ENCODE data around the gene ZMIZ1. TPM values are rescaled to one million over a fixed set of nuclear protein-coding genes. Genes with fewer than 3 reads are reported as not detected.
"Not testable (repeated sequence)": the region's sequence is repeated elsewhere in the genome, so short reads cannot be mapped to it uniquely, and the experiment has no call there.

Gene ZMIZ1
- total and polyA plus RNA-seq, 2 donors, result 30.2 to 54.6 TPM

DNA sequence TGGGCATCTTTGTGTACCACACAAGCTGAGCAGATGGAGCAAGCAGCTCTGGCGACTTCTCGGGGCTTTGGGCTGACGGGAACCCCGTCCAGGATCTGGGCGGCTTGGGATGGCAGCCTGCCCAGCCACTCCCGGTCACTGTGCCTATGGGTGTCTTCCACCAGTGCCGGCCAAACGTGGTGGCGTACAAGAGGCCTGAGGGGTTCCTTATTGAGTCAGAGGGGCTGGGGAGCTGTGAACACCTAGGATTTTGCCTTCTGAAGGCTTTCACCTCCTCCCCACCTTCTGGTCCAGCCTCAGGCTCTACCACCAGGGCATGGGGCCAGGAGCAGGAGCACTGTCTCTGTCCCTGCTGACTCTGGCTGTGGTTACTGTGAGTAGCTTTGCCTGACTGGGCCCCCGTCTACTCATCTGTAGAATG lies 206.7 kb downstream of the ZMIZ1 start:
- no peak for DNase-seq (ENCODE audit: extremely low spot score)
- no peaks in the 10 kb centered on the region for H3K36me3 ChIP-seq (ENCODE audit: insufficient read depth)
- H3K4me3 ChIP-seq (ENCODE audit: low read depth, low read length), result no peak overlapping the region
- WGBS, result 30% methylated on average over 10 of the region's 10 CpGs
- H3K27ac ChIP-seq (ENCODE audit: low read depth), result no peak overlapping the region
- H3K4me1 ChIP-seq (ENCODE audit: insufficient read depth), result peaks cover 3% of the 10 kb centered on the region

DNA sequence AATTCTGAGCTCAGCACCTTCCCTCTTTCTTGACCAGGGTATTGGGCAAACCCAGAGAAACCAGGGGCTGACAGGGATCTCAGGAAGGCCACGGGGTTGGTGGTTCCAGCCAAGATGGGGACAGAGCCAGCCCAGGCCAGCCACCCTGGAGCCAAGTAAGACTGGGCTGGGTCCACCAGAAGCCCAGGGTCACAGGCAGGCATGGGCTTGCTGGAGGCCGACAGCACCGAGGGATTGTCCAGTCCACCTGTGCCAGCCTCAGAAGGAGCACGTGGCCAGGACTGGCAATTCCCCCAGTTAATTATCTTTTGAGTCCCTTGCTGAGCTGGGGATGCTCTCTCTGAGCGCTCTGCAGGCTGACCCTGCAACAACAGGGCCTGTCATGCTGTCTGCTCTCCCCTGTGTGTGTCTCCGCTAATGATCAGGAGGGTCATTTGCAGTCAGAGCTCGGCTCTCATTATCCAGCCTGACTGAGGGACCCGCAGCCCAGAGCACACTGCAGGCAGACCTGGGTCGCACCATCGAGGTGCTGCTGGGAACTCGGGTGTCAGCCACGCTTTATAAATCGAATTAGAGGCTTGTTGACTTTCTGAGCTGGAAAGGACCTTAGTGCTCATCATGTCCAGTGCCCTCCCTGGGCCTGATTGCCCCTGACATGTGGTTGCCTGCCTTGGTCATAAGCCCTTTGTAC lies 209.0 kb downstream of the ZMIZ1 start:
- H3K27ac ChIP-seq (ENCODE audit: low read depth), result no peak overlapping the region
- peaks cover 2% of the 10 kb centered on the region for H3K36me3 ChIP-seq (ENCODE audit: insufficient read depth)
- H3K4me1 ChIP-seq (ENCODE audit: insufficient read depth), result peaks cover 3% of the 10 kb centered on the region
- 77% methylated on average over 13 of the region's 13 CpGs for WGBS
- no peak for DNase-seq (ENCODE audit: extremely low spot score)
- no peak overlapping the region for H3K4me3 ChIP-seq (ENCODE audit: low read depth, low read length)

DNA sequence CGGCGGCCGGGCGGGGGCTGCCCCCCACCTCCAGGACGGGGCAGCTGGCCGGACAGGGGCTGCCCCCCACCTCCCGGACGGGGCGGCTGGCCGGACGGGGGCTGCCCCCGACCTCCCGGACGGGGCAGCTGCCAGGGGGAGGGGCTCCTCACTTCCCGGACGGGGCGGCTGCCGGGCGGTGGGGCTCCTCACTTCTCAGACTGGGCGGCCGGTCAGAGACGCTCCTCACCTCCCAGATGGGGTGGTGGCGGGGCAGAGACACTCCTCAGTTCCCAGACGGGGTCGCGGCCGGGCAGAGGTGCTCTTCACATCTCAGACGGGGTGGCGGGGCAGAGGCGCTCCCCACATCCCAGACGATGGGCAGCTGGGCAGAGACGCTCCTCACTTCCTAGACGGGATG lies 210.3 kb downstream of the ZMIZ1 start:
- not testable (repeated sequence) for H3K27ac ChIP-seq (ENCODE audit: low read depth); H3K4me3 ChIP-seq (ENCODE audit: low read depth, low read length); DNase-seq (ENCODE audit: extremely low spot score); H3K4me1 ChIP-seq (ENCODE audit: insufficient read depth); H3K36me3 ChIP-seq (ENCODE audit: insufficient read depth)
- WGBS, result 93% methylated on average over 33 of the region's 33 CpGs

DNA sequence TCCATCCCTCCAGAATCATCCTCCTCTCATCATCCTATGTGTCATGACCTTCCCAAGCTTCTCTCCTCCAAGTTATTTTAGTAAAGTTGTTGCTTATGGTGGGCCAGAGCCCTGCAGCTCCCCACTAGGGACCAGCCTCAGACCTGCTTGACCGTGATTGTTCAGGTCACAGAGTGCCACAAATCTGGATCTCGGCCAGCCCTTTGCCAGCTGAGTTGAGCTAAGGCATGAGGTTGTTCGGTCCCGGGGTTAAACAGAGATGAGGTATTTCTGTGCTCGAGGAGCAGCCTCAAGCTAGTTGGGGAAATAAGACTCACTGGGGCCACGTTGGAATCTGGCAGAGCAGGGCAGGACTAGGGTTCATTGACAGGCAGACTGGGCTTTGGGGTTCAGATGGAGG lies 212.2 kb downstream of the ZMIZ1 start:
- Histone ChIP-seq H3K36me3 (ENCODE audit: insufficient read depth) (peaks cover 2% of the 10 kb centered on the region), H3K27ac (ENCODE audit: low read depth) (no peak overlapping the region), H3K4me1 (ENCODE audit: insufficient read depth) (no peaks in the 10 kb centered on the region), H3K4me3 (ENCODE audit: low read depth, low read length) (no peak overlapping the region)
- WGBS, result 81% methylated on average over 6 of the region's 6 CpGs
- no peak for DNase-seq (ENCODE audit: extremely low spot score)

DNA sequence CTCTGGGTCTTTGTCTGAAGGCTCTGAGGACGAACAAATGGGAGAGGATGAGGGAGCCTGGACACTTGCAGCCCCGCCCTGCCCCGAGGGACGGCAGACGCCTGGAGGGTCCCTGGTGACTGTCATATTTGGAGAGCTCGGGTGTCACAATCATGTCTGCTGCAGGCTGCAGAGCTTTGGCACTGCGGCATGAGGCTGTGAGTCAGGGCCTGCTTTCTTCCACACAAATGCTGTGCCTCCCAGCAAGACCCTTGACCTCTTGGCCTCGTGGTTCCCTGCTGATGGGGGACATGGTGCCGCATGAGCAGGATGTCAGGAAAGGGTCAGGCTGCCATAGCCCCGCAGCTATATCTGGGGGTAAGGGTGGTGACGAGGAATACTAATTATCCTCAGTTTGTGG lies 213.6 kb downstream of the ZMIZ1 start:
- peaks cover 2% of the 10 kb centered on the region for H3K36me3 ChIP-seq (ENCODE audit: insufficient read depth)
- 78% methylated on average over 11 of the region's 11 CpGs for WGBS
- H3K4me3 ChIP-seq (ENCODE audit: low read depth, low read length), result no peak overlapping the region
- no peaks in the 10 kb centered on the region for H3K4me1 ChIP-seq (ENCODE audit: insufficient read depth)
- no peak overlapping the region for H3K27ac ChIP-seq (ENCODE audit: low read depth)
- no peak for DNase-seq (ENCODE audit: extremely low spot score)

DNA sequence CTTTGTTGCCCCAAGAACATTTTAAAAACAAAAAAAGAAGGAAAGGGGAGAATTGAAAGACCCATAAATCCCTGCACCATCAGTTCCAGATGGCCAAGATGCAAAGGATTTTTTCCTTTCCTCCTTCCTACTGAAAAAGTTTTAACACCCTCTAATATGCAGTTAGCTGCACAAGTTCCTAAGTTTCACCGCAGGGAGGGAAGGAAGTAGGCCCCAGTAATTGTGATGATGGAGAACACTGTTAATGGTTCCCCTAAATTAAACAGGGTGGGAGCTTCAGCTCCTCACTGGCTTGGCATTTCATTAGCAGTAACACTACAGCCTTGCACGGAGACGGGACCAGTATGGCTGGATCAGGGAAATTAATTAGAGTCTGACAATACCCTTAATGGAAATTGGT lies 214.8 kb downstream of the ZMIZ1 start:
- Histone ChIP-seq H3K4me3 (ENCODE audit: low read depth, low read length) (no peak overlapping the region), H3K4me1 (ENCODE audit: insufficient read depth) (no peaks in the 10 kb centered on the region), H3K36me3 (ENCODE audit: insufficient read depth) (peaks cover 2% of the 10 kb centered on the region), H3K27ac (ENCODE audit: low read depth) (no peak overlapping the region)
- WGBS, result 88% methylated on average over 3 of the region's 3 CpGs
- DNase-seq (ENCODE audit: extremely low spot score), result no peak

DNA sequence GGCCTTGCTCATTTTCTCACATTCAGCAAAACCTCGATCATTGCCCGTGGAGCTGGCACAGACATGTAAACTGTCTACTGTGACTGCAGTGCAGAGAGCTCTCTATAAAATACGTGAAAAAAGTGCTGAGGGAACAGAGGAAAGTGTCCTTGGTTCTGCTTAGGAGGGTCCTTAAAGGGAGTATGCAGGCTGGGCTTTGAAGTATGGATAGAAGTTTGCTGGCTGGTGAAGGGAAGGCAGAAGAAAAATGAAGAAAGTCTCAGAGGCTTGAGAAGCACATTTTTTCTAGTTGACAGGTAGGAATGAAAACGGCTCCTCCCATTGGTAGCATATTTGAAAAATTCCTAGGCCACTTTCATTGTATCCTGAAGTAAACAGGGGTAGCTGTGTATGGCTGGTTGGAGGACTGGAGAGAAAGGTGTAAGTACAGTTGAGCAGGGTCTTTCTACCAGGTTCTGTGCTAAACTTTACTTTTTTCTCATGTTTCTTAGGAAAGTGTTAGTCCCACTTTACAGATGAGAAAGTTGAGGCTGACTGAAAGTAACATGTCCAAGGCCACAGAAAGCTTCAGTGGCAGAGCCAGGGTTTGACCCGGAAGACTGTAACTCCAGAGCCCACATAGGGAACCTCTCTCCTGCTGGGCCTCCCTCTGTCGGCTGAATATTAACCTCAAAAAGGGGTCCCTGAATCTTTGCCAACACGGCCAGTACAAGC lies 215.5 kb downstream of the ZMIZ1 start:
- no peak for DNase-seq (ENCODE audit: extremely low spot score)
- Histone ChIP-seq H3K36me3 (ENCODE audit: insufficient read depth) (peaks cover 2% of the 10 kb centered on the region), H3K27ac (ENCODE audit: low read depth) (no peak overlapping the region), H3K4me1 (ENCODE audit: insufficient read depth) (no peaks in the 10 kb centered on the region), H3K4me3 (ENCODE audit: low read depth, low read length) (no peak overlapping the region)
- WGBS, result 84% methylated on average over 7 of the region's 7 CpGs

DNA sequence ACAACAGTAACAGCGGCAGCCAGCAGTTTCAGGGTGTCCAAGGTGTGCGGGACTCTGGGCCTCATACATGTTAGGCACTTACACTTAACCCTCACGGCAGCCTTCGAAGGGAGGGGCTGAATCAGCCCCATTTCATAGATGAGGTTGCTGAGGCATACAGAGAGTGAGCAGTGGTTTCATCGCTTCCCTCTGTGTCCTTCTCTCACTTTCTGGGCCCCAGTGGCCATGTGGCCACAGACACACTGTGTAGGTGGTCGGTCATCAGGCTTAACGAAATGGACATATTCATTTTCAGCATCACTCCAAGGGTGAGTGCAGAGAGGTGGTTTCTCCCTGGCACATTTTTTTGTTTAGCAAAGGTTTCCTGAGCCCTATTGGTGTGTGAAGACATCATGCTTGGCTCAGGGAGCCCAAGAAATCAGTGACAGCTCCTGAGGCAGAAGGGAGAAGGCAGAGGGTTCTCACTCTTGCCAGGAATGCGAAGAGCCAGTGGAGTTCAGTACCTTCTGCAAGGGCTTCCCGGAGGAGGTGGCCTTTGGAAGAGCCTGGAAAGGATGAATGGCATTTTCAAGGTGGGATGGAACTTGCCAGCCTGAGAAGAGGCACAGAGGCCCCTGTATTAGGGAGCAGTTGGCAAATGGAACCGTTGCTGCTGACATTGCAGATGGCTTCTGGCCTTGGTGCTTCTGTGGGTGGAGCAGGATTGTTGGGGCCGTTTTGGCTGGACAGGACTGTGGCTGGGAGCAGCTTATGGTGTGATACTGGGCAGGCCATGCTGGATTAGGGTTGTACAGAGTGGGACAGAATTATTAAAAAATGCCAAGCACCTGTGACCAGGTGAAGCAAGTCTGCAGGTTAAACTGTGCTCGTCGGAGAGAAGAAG lies 216.8 kb downstream of the ZMIZ1 start:
- Histone ChIP-seq H3K4me3 (ENCODE audit: low read depth, low read length) (no peak overlapping the region), H3K27ac (ENCODE audit: low read depth) (peak overlapping the region; percentile 60), H3K36me3 (ENCODE audit: insufficient read depth) (peaks cover 2% of the 10 kb centered on the region), H3K4me1 (ENCODE audit: insufficient read depth) (no peaks in the 10 kb centered on the region)
- 73% methylated on average over 13 of the region's 13 CpGs for WGBS
- DNase-seq (ENCODE audit: extremely low spot score), result no peak

DNA sequence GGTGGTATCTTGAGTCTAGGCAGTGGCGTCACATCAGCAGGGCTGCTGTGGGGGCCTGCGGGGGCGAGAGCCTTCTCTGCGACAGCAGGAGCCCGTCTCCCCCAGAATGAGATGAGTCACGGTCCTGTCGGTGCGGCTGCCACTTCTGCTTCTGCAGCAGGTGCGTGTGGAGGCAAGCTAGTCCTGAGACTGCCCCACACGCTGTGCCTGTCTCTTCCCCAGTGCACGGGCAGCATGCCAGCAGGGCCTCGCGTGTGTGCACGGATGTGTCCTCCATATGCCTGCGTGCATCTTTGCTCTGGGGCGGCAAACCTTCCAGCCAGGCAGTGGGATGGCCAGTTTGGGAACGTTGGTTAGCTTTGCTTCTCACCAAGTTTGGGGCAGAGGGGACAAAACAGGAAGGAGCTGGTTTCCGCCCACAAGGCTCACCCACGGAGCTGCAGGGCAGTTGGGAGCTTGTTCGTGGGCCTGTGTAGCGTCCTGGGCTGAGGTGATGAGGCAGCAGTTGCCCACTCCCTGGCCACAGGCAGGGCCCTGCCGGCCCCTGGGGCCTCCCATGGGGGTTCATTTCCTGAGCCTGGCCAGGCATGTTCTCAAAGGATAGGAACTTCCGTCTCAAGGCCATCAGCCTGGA lies 217.7 kb downstream of the ZMIZ1 start:
- H3K27ac ChIP-seq (ENCODE audit: low read depth), result peak overlapping the region; percentile 60
- no peak overlapping the region for H3K4me3 ChIP-seq (ENCODE audit: low read depth, low read length)
- DNase-seq (ENCODE audit: extremely low spot score), result no peak
- 47% methylated on average over 23 of the region's 23 CpGs for WGBS
- no peaks in the 10 kb centered on the region for H3K4me1 ChIP-seq (ENCODE audit: insufficient read depth)
- H3K36me3 ChIP-seq (ENCODE audit: insufficient read depth), result no peaks in the 10 kb centered on the region

DNA sequence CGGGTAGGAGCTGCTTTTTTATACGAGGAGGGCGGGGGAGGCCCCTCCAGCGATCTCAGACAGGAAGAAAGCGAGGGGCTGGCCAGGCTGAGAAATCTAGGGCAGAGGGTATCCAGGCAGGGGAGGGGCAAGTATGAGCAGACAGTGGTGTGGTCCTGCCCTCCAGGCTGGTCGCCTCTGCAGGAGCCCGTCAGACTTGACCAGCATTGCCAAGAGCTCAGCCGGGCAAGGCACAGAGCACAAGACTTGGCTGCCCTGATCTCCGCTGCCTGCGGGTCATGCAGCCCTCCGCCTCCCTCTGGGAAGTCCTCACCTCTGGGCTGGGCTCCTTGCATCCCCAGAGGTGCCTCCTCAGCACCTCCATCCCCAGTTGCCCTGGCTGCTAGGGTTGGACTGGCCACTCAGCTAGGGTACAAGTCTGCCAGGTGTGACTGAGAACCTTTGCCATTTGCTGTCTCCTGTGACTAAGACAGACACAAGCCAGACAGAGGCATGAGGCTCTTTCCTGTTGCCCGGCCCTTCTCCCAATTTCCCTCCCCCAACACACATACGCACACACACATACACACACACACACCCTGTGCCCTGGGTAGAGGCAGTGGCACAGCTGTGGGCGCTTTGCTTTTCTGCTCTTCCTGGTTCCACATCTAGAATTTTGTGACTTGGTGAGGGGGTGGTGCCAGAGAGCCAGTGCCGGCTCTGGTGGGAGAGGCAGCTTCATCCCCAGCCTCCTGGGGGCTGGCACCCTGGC lies 219.4 kb downstream of the ZMIZ1 start:
- Histone ChIP-seq H3K27ac (ENCODE audit: low read depth) (no peak overlapping the region), H3K36me3 (ENCODE audit: insufficient read depth) (no peaks in the 10 kb centered on the region), H3K4me3 (ENCODE audit: low read depth, low read length) (no peak overlapping the region), H3K4me1 (ENCODE audit: insufficient read depth) (no peaks in the 10 kb centered on the region)
- WGBS, result 84% methylated on average over 15 of the region's 15 CpGs
- no peak for DNase-seq (ENCODE audit: extremely low spot score)

DNA sequence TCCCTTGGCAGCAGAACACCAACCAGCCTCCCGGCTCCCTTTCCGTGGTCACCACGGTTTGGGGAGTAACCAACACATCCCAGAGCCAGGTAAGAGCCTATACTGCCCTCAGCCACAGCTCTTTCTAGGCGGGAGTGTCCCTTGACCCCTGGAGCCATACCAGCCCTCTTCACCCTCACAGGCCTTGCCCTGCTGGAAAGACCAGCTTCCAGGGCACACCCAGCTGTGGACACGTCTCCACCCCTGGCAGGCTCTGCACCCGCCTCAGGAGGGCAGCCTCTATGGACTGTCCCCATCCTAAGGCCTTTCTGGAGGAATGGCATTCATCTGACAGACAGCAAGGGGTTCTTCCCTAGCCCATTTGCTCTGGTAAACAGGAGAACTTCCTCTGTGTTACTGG lies 221.0 kb downstream of the ZMIZ1 start:
- WGBS, result 70% methylated on average over 6 of the region's 6 CpGs
- H3K4me1 ChIP-seq (ENCODE audit: insufficient read depth), result no peaks in the 10 kb centered on the region
- H3K4me3 ChIP-seq (ENCODE audit: low read depth, low read length), result no peak overlapping the region
- no peak for DNase-seq (ENCODE audit: extremely low spot score)
- no peaks in the 10 kb centered on the region for H3K36me3 ChIP-seq (ENCODE audit: insufficient read depth)
- peak overlapping the region; percentile 2 for H3K27ac ChIP-seq (ENCODE audit: low read depth)

DNA sequence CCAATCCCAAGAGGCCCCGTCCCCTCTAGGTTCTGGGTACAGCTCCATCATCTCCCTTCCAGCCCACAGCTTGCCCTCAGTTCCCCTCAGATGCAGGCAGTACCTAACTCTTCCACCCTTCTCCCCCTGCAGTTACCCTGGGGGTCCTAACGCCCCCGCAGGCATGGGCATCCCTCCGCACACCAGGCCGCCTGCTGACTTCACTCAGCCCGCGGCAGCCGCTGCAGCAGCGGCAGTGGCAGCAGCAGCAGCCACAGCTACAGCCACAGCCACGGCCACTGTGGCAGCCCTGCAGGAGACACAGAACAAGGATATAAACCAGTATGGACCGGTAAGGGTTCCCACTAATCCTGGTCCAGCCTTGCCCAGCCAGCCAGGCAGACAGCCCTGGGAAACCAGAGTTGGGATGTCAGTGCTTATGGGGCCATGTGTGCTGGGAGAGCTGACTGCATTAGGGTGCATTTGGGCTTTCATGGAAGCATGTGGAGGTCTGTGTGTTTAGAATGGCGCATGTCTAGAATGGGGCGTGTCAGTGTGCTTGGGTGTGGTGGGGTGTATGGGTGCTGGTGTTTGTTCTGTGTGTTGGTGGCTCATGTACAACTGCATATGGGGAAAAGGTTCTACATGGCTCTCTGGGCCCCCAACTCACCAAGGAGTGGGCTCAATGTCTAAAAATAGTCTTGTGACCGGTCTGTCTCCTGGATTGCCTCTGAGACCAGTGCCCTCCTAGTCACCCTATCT lies 223.4 kb downstream of the ZMIZ1 start:
- H3K36me3 ChIP-seq (ENCODE audit: insufficient read depth), result no peaks in the 10 kb centered on the region
- WGBS, result 85% methylated on average over 14 of the region's 14 CpGs
- H3K4me1 ChIP-seq (ENCODE audit: insufficient read depth), result no peaks in the 10 kb centered on the region
- no peak overlapping the region for H3K4me3 ChIP-seq (ENCODE audit: low read depth, low read length)
- no peak overlapping the region for H3K27ac ChIP-seq (ENCODE audit: low read depth)
- DNase-seq (ENCODE audit: extremely low spot score), result no peak
